H9 (cell line): ENCODE results near the gene CYP4V2. TPM values are rescaled to one million over a fixed set of nuclear protein-coding genes. Genes with fewer than 3 reads are reported as not detected.

ENCODE experiments used
- DNase-seq: peaks from one replicate; pipeline ENCODE4 v3.0.0-alpha.2; 2017
- H2AFZ ChIP-seq: one replicate; pipeline ENCODE4 v1.6.1; 2013; ENCODE audit warnings: mild to moderate bottlenecking, low read length, control low read depth, moderate library complexity
- H2AK5ac ChIP-seq: 2 replicates; pipeline ENCODE4 v1.6.1; 2013; ENCODE audit warnings: low read length, control low read depth, mixed read lengths; ENCODE audit not compliant: insufficient read length
- H2BK120ac ChIP-seq: one replicate; pipeline ENCODE4 v1.6.1; 2013; ENCODE audit warnings: low read depth, mild to moderate bottlenecking, low read length, control low read depth, inconsistent platforms; ENCODE audit not compliant: poor library complexity, severe bottlenecking
- H2BK12ac ChIP-seq: 2 replicates; pipeline ENCODE4 v1.6.1; 2013; ENCODE audit warnings: low read length, control low read depth, mixed read lengths, low read depth; ENCODE audit not compliant: insufficient read length
- H2BK15ac ChIP-seq: 2 replicates; pipeline ENCODE4 v1.6.1; 2013; ENCODE audit warnings: low read depth, low read length, control low read depth
- H2BK20ac ChIP-seq: one replicate; pipeline ENCODE4 v1.6.1; 2013; ENCODE audit warnings: low read depth, mild to moderate bottlenecking, low read length, control low read depth, inconsistent platforms; ENCODE audit not compliant: poor library complexity, severe bottlenecking
- H2BK5ac ChIP-seq: 2 replicates; pipeline ENCODE4 v1.6.1; 2013; ENCODE audit warnings: low read length, control low read depth, mixed read lengths; ENCODE audit not compliant: insufficient read length
- H3K14ac ChIP-seq: 2 replicates; pipeline ENCODE4 v1.6.1; 2013; ENCODE audit warnings: low read length, control low read depth; ENCODE audit not compliant: insufficient read depth
- H3K18ac ChIP-seq: 2 replicates; pipeline ENCODE4 v1.6.1; 2013; ENCODE audit warnings: low read depth, mild to moderate bottlenecking, mixed read lengths, low read length, control low read depth; ENCODE audit not compliant: insufficient read length
- H3K23ac ChIP-seq: 2 replicates; pipeline ENCODE4 v1.6.1; 2013; ENCODE audit warnings: low read length, control low read depth, mixed read lengths, low read depth; ENCODE audit not compliant: insufficient read length
- H3K23me2 ChIP-seq: 2 replicates; pipeline ENCODE4 v1.6.1; 2013; ENCODE audit warnings: low read depth, mild to moderate bottlenecking, mixed read lengths, low read length, control low read depth; ENCODE audit not compliant: insufficient read length, poor library complexity, severe bottlenecking
- H3K27ac ChIP-seq: 2 replicates; pipeline ENCODE4 v1.5.1; 2013; ENCODE audit warnings: low read length, control low read depth, mixed read lengths, low read depth; ENCODE audit not compliant: insufficient read length
- H3K27me3 ChIP-seq: 2 replicates; pipeline ENCODE4 v1.6.1; 2013; ENCODE audit warnings: low read length, control low read depth, inconsistent platforms; ENCODE audit not compliant: insufficient read depth
- H3K4ac ChIP-seq: 2 replicates; pipeline ENCODE4 v1.6.1; 2013; ENCODE audit warnings: low read depth, mild to moderate bottlenecking, control low read depth, inconsistent platforms, low read length, moderate library complexity
- H3K4me1 ChIP-seq: 2 replicates; pipeline ENCODE4 v1.6.1; 2013; ENCODE audit warnings: low read length, control low read depth, inconsistent platforms; ENCODE audit not compliant: insufficient read depth
- H3K4me2 ChIP-seq: 2 replicates; pipeline ENCODE4 v1.6.1; 2013; ENCODE audit warnings: low read length, control low read depth, mixed read lengths; ENCODE audit not compliant: insufficient read length, insufficient read depth
- H3K56ac ChIP-seq: 2 replicates; pipeline ENCODE4 v1.6.1; 2013; ENCODE audit warnings: low read depth, mild to moderate bottlenecking, mixed read lengths, low read length, control low read depth; ENCODE audit not compliant: insufficient read length
- H3K79me1 ChIP-seq: 2 replicates; pipeline ENCODE4 v1.6.1; 2013; ENCODE audit warnings: low read depth, mild to moderate bottlenecking, moderate library complexity, low read length, control low read depth, inconsistent platforms; ENCODE audit not compliant: insufficient read depth, poor library complexity, severe bottlenecking
- H3K79me2 ChIP-seq: 2 replicates; pipeline ENCODE4 v1.6.1; 2013; ENCODE audit warnings: low read length, control low read depth, inconsistent platforms; ENCODE audit not compliant: insufficient read depth
- H3K9ac ChIP-seq: 2 replicates; pipeline ENCODE4 v1.6.1; 2013; ENCODE audit warnings: low read length, control low read depth, mixed read lengths; ENCODE audit not compliant: insufficient read length; ENCODE audit errors: extremely low read depth
- H3K9me3 ChIP-seq: one replicate; pipeline ENCODE4 v1.6.1; 2013; ENCODE audit warnings: low read depth, low read length, inconsistent platforms; ENCODE audit not compliant: control insufficient read depth
- H3T11ph ChIP-seq: one replicate; pipeline ENCODE4 v1.6.1; 2013; ENCODE audit warnings: mild to moderate bottlenecking, low read length, control low read depth, inconsistent platforms
- H4K20me1 ChIP-seq: one replicate; pipeline ENCODE4 v1.6.1; 2013; ENCODE audit not compliant: control insufficient read depth, insufficient read length, insufficient read depth
- H4K5ac ChIP-seq: 2 replicates; pipeline ENCODE4 v1.6.1; 2013; ENCODE audit warnings: low read depth, mild to moderate bottlenecking, mixed read lengths, low read length, control low read depth; ENCODE audit not compliant: insufficient read length
- H4K8ac ChIP-seq: replicated peaks from 2 replicates; pipeline ENCODE4 v1.6.1; 2013; ENCODE audit warnings: low read length, control low read depth, mixed read lengths, low read depth; ENCODE audit not compliant: insufficient read length
- H4K91ac ChIP-seq: 2 replicates; pipeline ENCODE4 v1.6.1; 2013; ENCODE audit warnings: low read depth, mild to moderate bottlenecking, moderate library complexity, mixed read lengths, low read length, control low read depth; ENCODE audit not compliant: insufficient read length
- H3K27ac Mint-ChIP-seq, 3 experiments: 2 replicates in 2 of 3; 3 replicates in 1 of 3; pipeline ENCODE4 v1.8.0; 2020 to 2021; ENCODE audit warnings: mixed read lengths in 3 of 3, mild to moderate bottlenecking in 1 of 3, moderate library complexity in 1 of 3
- H3K27me3 Mint-ChIP-seq: 2 replicates; pipeline ENCODE4 v1.8.0; 2021; ENCODE audit warnings: low read depth, mild to moderate bottlenecking, moderate library complexity, mixed read lengths
- H3K36me3 Mint-ChIP-seq, 3 experiments: 2 replicates in 2 of 3; 3 replicates in 1 of 3; pipeline ENCODE4 v1.8.0; 2020 to 2021; ENCODE audit warnings: low read depth in 3 of 3, mixed read lengths in 3 of 3; ENCODE audit not compliant: insufficient read depth in 1 of 3
- H3K4me1 Mint-ChIP-seq, 2 experiments: 2 replicates each; pipeline ENCODE4 v1.8.0; 2020; ENCODE audit warnings: mixed read lengths in 2 of 2
- H3K4me3 Mint-ChIP-seq, 2 experiments: 2 replicates in 1 of 2; 3 replicates in 1 of 2; pipeline ENCODE4 v1.8.0; 2020 to 2021; ENCODE audit warnings: mild to moderate bottlenecking in 2 of 2, mixed read lengths in 2 of 2, moderate library complexity in 1 of 2
- H3K9me3 Mint-ChIP-seq, 2 experiments: 2 replicates in 1 of 2; 3 replicates in 1 of 2; pipeline ENCODE4 v1.8.0; 2020; ENCODE audit warnings: mild to moderate bottlenecking in 2 of 2, mixed read lengths in 2 of 2, moderate library complexity in 1 of 2
- CTCF ChIP-seq: fragments of 200-600 bp; sonication (generic); conservative IDR thresholded peaks from 3 replicates; pipeline ENCODE4 v1.8.0; 2021; ENCODE audit warnings: antibody characterized with exemption, mild to moderate bottlenecking
- WGBS: extraction: QIAGEN DNeasy Blood & Tissue Kit; methylation state at CpG from one replicate; pipeline ENCODE4 v1.1.7; 2013; ENCODE audit warnings: missing lambda C conversion rate, low lambda C conversion rate, mixed read lengths; ENCODE audit not compliant: insufficient read length; ENCODE audit errors: extremely low coverage; 5-methylcytosine and 5-hydroxymethylcytosine counted together
- total RNA-seq: library from RNA; stranded (reverse); gene quantifications from 2 replicates; pipeline ENCODE4 v1.2.1, GENCODE V29; 2021

CYP4V2 gene
- total RNA-seq, 1 experiment from 2014 or later, result 1.0 TPM

DNA sequence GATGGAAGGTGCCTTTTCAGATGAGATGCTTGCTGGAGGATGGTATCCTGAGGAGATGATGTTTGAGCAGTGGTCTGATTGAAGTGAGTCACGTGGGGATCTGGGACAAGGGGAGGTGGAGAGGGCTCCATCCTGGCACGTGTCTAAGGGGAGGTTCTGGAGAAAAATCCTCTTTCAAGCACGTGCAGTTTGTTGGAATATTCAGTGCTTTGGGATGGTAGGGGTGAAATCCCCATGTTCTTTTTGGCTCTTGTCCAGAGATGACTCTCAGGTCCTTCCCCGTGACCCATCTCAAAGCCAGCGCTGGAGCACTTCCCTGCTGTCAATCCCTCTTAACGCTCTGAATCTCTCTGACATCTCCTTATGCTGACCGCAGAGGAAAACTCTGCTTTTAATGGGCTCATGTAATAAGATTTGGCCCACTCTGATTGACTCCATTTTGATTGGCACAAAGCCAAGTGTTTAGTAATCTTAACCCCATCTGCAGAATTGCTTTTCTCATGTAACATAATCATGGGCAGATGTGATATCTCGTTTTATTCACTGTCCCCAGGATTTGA, 25.2 kb downstream of the CYP4V2 start:
- no peak overlapping the region for H4K8ac ChIP-seq
- H4K91ac ChIP-seq, result no peak overlapping the region
- no peak overlapping the region for H2BK5ac ChIP-seq
- H3K9me3 ChIP-seq, result no peaks in the 10 kb centered on the region
- H4K20me1 ChIP-seq, result no peaks in the 10 kb centered on the region
- Mint-ChIP-seq H3K4me1 (peaks cover 9 to 13% of the 10 kb centered on the region in 2 experiments), H3K9me3 (no peaks in the 10 kb centered on the region; a peak in 1 of 5 replicates), H3K4me3 (no peak overlapping the region), H3K36me3 (no peaks in the 10 kb centered on the region; a peak in 1 of 7 replicates), H3K27me3 (peaks cover 1% of the 10 kb centered on the region; the same call in 1 of the 2 replicates), H3K27ac (no peak overlapping the region)
- no peak overlapping the region for H2BK15ac ChIP-seq
- H3K9ac ChIP-seq, result no peak overlapping the region
- H3T11ph ChIP-seq, result no peak overlapping the region
- H3K4me1 ChIP-seq, result no peaks in the 10 kb centered on the region
- no peak overlapping the region for H2BK12ac ChIP-seq
- no peak for TF ChIP-seq CTCF
- no peak overlapping the region for H2BK20ac ChIP-seq
- no peak overlapping the region for H3K4ac ChIP-seq
- H3K56ac ChIP-seq, result no peak overlapping the region
- DNase-seq, result no peak
- no peaks in the 10 kb centered on the region for H3K27me3 ChIP-seq
- no peaks in the 10 kb centered on the region for H3K79me1 ChIP-seq
- H3K18ac ChIP-seq, result no peak overlapping the region
- WGBS, result no CpG with 5 or more reads among the region's 8 CpGs
- no peak overlapping the region for H3K23ac ChIP-seq
- H2AK5ac ChIP-seq, result no peak overlapping the region
- no peaks in the 10 kb centered on the region for H3K79me2 ChIP-seq
- H2BK120ac ChIP-seq, result no peak overlapping the region
- no peaks in the 10 kb centered on the region for H3K23me2 ChIP-seq
- H3K27ac ChIP-seq, result no peak overlapping the region
- H3K4me2 ChIP-seq, result no peak overlapping the region
- H2AFZ ChIP-seq, result no peak overlapping the region
- no peak overlapping the region for H3K14ac ChIP-seq
- no peak overlapping the region for H4K5ac ChIP-seq
